ENCODE measurements around the gene GADL1. TPM values are rescaled to one million over a fixed set of nuclear protein-coding genes. Genes with fewer than 3 reads are reported as not detected.

The GADL1 gene
- total RNA-seq, 2 experiments from 2014 or later = not detected

DNA sequence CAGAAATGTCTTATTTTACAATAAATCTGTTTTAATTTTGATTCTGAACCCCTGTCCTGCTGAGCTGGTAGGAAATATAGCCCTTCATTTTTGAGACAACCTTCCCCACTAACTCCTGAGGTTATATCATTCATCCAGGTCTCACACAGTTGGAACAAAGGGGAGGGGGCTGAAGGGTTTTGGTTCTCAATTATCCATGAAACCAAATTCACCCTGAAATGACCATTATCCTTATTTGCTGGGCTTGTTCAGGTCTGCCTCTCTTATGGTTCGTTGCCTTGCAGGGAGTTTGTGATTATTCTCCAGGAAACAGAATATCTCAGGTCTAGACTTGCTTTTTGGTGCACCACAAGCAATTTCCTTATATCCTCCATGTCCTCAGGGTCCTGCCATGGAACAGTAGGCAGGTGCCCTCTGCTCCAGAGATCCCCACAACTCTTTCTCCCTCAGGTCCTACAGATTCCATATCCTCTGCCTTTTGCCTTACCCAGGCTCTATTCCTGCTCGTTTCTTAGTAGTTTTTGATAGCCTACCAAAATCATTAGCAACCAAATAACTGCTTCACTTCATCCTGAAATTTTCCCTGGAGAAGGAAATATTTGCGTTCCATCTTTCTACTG, 193.6 kb downstream of the GADL1 start:
- Mint-ChIP-seq H3K27me3 (no peaks in the 10 kb centered on the region), H3K4me1 (ENCODE audit: low read depth) (peaks cover 26% of the 10 kb centered on the region), H3K9me3 (no peaks in the 10 kb centered on the region), H3K27ac (no peak overlapping the region), H3K4me3 (no peak overlapping the region), H3K36me3 (ENCODE audit: low read depth) (peaks cover 49% of the 10 kb centered on the region)
- intact Hi-C loops (cut with micrococcal nuclease) = no loop called here
- CTCF ChIA-PET = interaction anchor here (1.1 kb wide), 1 partner anchor 51 kb away, joined by 3 read pairs; no protein-coding TSS in a partner anchor
- ATAC-seq (no peak), DNase-seq (no peak)
- TF ChIP-seq CTCF (IDR thresholded peaks at IDR 0.05) = no peak
- POLR2A ChIA-PET = no interaction called here

DNA sequence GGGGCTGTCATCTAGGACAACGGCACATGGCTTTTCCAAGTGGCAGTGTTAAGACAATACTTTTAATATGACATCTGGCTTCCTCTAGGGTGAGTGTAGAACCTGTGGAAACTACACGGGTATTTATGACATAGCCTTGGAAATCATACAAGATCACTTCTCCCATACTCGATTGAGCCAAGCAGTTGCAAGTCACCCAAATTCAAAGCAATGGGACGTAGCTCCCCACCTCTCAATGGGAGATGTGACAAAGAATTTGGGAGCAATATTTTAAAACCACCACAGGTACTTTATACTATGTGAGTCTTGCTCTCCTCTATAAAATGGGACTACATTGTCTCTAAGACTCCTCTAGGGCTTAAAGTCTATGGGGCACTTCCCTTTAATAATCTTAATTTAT, 194.5 kb downstream of the GADL1 start:
- H3K27ac Mint-ChIP-seq = no peak overlapping the region
- peaks cover 33% of the 10 kb centered on the region for H3K4me1 Mint-ChIP-seq (ENCODE audit: low read depth)
- ATAC-seq (no peak), DNase-seq (no peak)
- no peak overlapping the region for H3K4me3 Mint-ChIP-seq
- H3K9me3 Mint-ChIP-seq = no peaks in the 10 kb centered on the region
- intact Hi-C loops (cut with micrococcal nuclease) = no loop called here
- POLR2A ChIA-PET = no interaction called here
- peaks cover 57% of the 10 kb centered on the region for H3K36me3 Mint-ChIP-seq (ENCODE audit: low read depth)
- no peak for TF ChIP-seq CTCF (IDR thresholded peaks at IDR 0.05)
- CTCF ChIA-PET = no interaction called here
- no peaks in the 10 kb centered on the region for H3K27me3 Mint-ChIP-seq

DNA sequence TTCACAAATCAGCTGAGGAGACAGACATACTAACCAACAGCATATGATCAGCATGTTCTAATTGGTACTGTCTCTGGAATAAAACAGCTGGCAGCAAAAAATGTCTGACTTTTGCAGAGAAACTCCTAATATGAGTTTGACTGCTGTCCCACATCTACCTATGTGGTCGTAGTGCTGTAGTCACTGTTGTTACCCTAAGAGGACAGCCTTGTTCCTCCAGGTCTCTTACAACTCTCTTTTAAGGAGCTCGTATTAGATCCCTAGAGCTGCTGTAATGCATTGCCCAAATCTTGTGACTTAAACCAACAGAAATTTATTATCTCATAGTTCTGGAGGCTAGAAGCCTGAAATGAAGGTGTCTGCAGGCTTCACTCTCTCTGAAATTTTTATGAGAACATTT, 195.9 kb downstream of the GADL1 start:
- POLR2A ChIA-PET = interaction anchor here (0.6 kb wide), 1 partner anchor 202 kb away, joined by 3 read pairs; no protein-coding TSS in a partner anchor
- CTCF ChIA-PET = no interaction called here
- Mint-ChIP-seq H3K27ac (no peak overlapping the region), H3K27me3 (no peaks in the 10 kb centered on the region), H3K4me3 (no peak overlapping the region), H3K9me3 (no peaks in the 10 kb centered on the region), H3K4me1 (ENCODE audit: low read depth) (peaks cover 36% of the 10 kb centered on the region), H3K36me3 (ENCODE audit: low read depth) (peaks cover 61% of the 10 kb centered on the region)
- DNase-seq (no peak), ATAC-seq (no peak)
- intact Hi-C loops (cut with micrococcal nuclease) = no loop called here
- no peak for TF ChIP-seq CTCF (IDR thresholded peaks at IDR 0.05)

DNA sequence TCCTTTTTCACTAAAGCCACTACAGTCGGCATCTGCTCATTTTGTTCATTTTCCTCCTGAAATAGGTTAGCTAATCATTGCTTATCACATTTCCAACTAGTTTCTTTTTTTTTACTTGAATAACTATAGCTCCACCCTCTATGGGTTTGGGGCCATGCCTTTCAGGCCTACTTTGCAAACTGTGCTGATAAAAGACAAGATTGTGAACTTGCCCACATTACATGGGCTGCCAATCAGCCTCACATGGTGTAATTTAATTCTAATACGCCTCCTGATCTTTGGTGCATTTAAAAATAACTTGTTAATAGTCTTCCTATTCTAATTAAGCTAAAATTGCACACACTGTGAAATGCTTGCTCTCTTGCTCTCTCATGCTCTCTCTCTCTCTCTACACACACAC, 197.6 kb downstream of the GADL1 start:
- Mint-ChIP-seq H3K27me3 (no peaks in the 10 kb centered on the region), H3K27ac (peak overlapping the region; percentile 53), H3K9me3 (no peaks in the 10 kb centered on the region), H3K36me3 (ENCODE audit: low read depth) (peaks cover 68% of the 10 kb centered on the region), H3K4me1 (ENCODE audit: low read depth) (peaks cover 47% of the 10 kb centered on the region), H3K4me3 (no peak overlapping the region)
- intact Hi-C loops (cut with micrococcal nuclease) = no loop called here
- ATAC-seq = no peak
- no peak for TF ChIP-seq CTCF (IDR thresholded peaks at IDR 0.05)
- CTCF ChIA-PET = interaction anchor here (0.7 to 5.8 kb wide), 4 partner anchors 10 to 377 kb away, joined by 3 to 40 read pairs (median 4); no protein-coding TSS in a partner anchor
- no peak for DNase-seq
- POLR2A ChIA-PET = interaction anchor here (0.6 to 1.7 kb wide), 4 partner anchors 16 to 39 kb away, joined by 3 to 4 read pairs (median 3); no protein-coding TSS in a partner anchor

GRCh38 chr3:30696403-30696819, 198.1 kb downstream of the GADL1 start:
- Mint-ChIP-seq H3K9me3 (no peaks in the 10 kb centered on the region), H3K27ac (peak overlapping the region; percentile 53)

More at GRCh38 chr3:30696403-30696819, 198.1 kb downstream of the GADL1 start:
- H3K4me3 Mint-ChIP-seq = no peak overlapping the region
- ATAC-seq = no peak
- intact Hi-C loops (cut with micrococcal nuclease) = no loop called here
- POLR2A ChIA-PET = interaction anchor here (0.6 to 1.7 kb wide), 4 partner anchors 15 to 67 kb away, joined by 3 to 4 read pairs (median 3); no protein-coding TSS in a partner anchor
- CTCF ChIA-PET = interaction anchor here (0.7 to 5.8 kb wide), 4 partner anchors 13 to 372 kb away, joined by 3 to 40 read pairs (median 10); no protein-coding TSS in a partner anchor
- H3K36me3 Mint-ChIP-seq (ENCODE audit: low read depth) = peaks cover 70% of the 10 kb centered on the region
- DNase-seq = no peak
- TF ChIP-seq CTCF (IDR thresholded peaks at IDR 0.05) = no peak
- H3K27me3 Mint-ChIP-seq = no peaks in the 10 kb centered on the region
- H3K4me1 Mint-ChIP-seq (ENCODE audit: low read depth) = peaks cover 48% of the 10 kb centered on the region
